ENCODE results near the gene MALRD1. TPM values are rescaled to one million over a fixed set of nuclear protein-coding genes. Genes with fewer than 3 reads are reported as not detected.

Gene MALRD1
- total and polyA plus RNA-seq, 2 of the 8 experiments (the other 6 are each of a cell fraction or from before 2014, with no cell fraction given): 0.32 to 0.35 TPM

GRCh38 chr10:19469521-19469920, 420.9 kb downstream of the MALRD1 start (continued):
- TF ChIP-seq CHD7 (IDR thresholded peaks at IDR 0.05; ENCODE audit: insufficient replicate concordance, low read length): no peak
- no peak for TF ChIP-seq SUZ12 (IDR thresholded peaks at IDR 0.05; ENCODE audit: low read length)
- TF ChIP-seq JUND (IDR thresholded peaks at IDR 0.05; ENCODE audit: low read length): no peak
- TF ChIP-seq SIN3A (conservative IDR thresholded peaks at IDR 0.05 in 1 of 2, IDR thresholded peaks at IDR 0.05 in 1 of 2; ENCODE audit: low read depth in 1 of 2, low read length in 2 of 2): no peak
- TF ChIP-seq EGR1 (IDR thresholded peaks at IDR 0.05; ENCODE audit: borderline replicate concordance, low read depth, low read length): no peak
- TF ChIP-seq ASH2L (IDR thresholded peaks at IDR 0.05; ENCODE audit: low read length): no peak
- no peak for TF ChIP-seq JUN (IDR thresholded peaks at IDR 0.05; ENCODE audit: low read depth, low read length)
